ENCODE data around the gene ZNF628.
"Not testable (repeated sequence)": the region's sequence is repeated elsewhere in the genome, so short reads cannot be mapped to it uniquely, and the experiment has no call there.

The ZNF628 gene

DNA sequence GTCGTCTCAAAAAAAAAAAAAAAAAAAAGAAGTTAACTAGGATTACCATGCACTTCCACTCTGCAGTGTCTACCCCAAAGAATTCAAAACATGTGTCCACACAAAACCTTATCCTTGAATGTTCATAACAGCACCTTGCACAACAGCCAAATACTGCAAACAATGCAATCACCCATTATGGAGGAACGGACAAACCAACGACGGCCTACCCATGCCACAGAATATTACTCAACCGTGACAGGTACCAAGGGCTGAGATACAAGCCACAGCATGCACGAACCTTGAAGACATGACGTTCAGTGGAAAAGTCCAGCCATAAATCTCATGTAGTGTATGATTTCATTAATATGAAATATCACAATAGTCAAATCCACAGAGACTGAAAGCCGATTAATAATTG lies 30.4 kb upstream of the ZNF628 start:
- H3K4me3 ChIP-seq (ENCODE audit: low read depth, low read length), result no peak overlapping the region
- no peaks in the 10 kb centered on the region for H3K9me3 ChIP-seq (ENCODE audit: severe bottlenecking)
- no peak overlapping the region for H3K27ac ChIP-seq
- no peak for DNase-seq
- no peak for TF ChIP-seq CTCF (IDR thresholded peaks at IDR 0.05; ENCODE audit: low read depth, low read length)
- H3K36me3 ChIP-seq, result no peaks in the 10 kb centered on the region
- H3K27me3 ChIP-seq (ENCODE audit: insufficient read depth, low read depth, severe bottlenecking), result peaks cover 12% of the 10 kb centered on the region

DNA sequence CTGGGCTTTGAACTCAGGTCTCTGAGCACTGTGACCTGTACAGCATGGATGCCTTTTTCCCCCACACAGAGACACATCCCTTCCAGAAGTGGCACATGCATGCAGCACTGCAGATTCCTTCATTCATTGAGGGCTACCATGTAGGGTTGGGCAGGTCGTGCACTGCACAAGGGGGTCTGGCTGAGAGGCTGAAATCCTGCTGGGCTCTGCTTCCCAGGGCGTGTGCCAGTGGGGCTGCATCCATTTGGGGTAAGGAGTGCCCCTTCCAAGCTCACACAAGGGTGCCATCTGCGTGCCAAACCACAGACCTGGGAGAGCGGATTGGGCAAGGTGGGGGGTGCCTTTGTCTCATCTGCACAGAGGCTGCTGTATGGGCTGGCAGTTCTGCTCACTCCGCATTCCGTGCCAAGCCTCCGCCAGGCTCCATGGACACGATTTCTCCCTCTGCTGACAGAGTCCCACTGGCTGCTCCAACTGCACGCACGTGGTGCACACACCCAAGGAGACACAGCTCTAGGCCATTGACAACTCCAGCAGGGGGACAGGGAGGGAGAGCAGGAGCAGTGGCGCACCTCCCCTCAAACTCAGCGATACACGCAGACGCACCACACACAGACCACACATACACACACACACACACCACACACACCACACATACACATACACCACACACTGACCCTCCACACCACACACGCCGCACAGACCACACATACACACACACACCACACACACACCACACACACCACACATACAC lies 28.8 kb upstream of the ZNF628 start:
- no peaks in the 10 kb centered on the region for H3K36me3 ChIP-seq
- no peaks in the 10 kb centered on the region for H3K9me3 ChIP-seq (ENCODE audit: severe bottlenecking)
- H3K27me3 ChIP-seq (ENCODE audit: insufficient read depth, low read depth, severe bottlenecking), result peaks cover 16% of the 10 kb centered on the region
- no peak overlapping the region for H3K27ac ChIP-seq
- H3K4me3 ChIP-seq (ENCODE audit: low read depth, low read length), result no peak overlapping the region
- DNase-seq, result no peak
- TF ChIP-seq CTCF (IDR thresholded peaks at IDR 0.05; ENCODE audit: low read depth, low read length), result no peak

DNA sequence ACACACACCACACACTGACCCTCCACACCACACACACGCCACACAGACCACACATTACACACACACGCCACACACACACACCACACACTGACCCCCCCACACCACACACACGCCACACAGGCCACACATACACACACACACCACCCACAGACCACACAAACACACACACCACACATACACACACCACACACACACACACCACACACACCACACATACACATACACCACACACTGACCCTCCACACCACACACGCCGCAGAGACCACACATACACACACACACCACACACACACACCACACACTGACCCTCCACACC lies 28.3 kb upstream of the ZNF628 start:
- not testable (repeated sequence) for DNase-seq; H3K36me3 ChIP-seq; H3K27ac ChIP-seq; H3K9me3 ChIP-seq (ENCODE audit: severe bottlenecking); H3K4me3 ChIP-seq (ENCODE audit: low read depth, low read length)
- H3K27me3 ChIP-seq (ENCODE audit: insufficient read depth, low read depth, severe bottlenecking), result peaks cover 16% of the 10 kb centered on the region

DNA sequence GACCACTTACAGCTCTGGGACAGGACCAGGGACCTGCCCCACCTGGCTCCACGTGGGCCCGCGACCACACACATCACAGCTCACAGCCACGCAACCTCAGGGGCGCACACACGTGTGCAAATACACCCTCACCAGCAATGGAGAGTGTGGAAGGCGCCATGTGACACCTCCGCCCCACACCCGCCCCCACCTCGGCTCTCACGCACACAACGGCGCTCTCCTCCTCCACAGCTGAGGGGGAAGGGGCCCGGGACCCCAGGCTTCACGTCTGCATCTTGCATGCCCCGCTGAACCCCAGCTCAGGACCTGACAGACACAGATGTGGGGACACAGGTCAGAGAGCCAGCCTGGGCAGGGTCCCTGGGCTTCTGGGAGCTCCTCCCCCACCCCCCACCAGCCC lies 26.9 kb upstream of the ZNF628 start:
- TF ChIP-seq CTCF (IDR thresholded peaks at IDR 0.05; ENCODE audit: low read depth, low read length), result no peak
- Histone ChIP-seq H3K36me3 (peaks cover 3% of the 10 kb centered on the region; the same call in 1 of the 2 replicates), H3K4me3 (ENCODE audit: low read depth, low read length) (no peak overlapping the region), H3K27me3 (ENCODE audit: insufficient read depth, low read depth, severe bottlenecking) (peaks cover 11% of the 10 kb centered on the region), H3K9me3 (ENCODE audit: severe bottlenecking) (no peaks in the 10 kb centered on the region), H3K27ac (no peak overlapping the region)
- no peak for DNase-seq

GRCh38 chr19:55451163-55451964 lies 25.1 kb upstream of the ZNF628 start:
- H3K9me3 ChIP-seq (ENCODE audit: severe bottlenecking), result no peaks in the 10 kb centered on the region
- TF ChIP-seq CTCF (IDR thresholded peaks at IDR 0.05; ENCODE audit: low read depth, low read length), result no peak
- H3K27ac ChIP-seq, result no peak overlapping the region
- peaks cover 9% of the 10 kb centered on the region; the same call in 1 of the 2 replicates for H3K36me3 ChIP-seq
- no peak for DNase-seq
- H3K4me3 ChIP-seq (ENCODE audit: low read depth, low read length), result peak overlapping the region; percentile 50
- H3K27me3 ChIP-seq (ENCODE audit: insufficient read depth, low read depth, severe bottlenecking), result peaks cover 11% of the 10 kb centered on the region

DNA sequence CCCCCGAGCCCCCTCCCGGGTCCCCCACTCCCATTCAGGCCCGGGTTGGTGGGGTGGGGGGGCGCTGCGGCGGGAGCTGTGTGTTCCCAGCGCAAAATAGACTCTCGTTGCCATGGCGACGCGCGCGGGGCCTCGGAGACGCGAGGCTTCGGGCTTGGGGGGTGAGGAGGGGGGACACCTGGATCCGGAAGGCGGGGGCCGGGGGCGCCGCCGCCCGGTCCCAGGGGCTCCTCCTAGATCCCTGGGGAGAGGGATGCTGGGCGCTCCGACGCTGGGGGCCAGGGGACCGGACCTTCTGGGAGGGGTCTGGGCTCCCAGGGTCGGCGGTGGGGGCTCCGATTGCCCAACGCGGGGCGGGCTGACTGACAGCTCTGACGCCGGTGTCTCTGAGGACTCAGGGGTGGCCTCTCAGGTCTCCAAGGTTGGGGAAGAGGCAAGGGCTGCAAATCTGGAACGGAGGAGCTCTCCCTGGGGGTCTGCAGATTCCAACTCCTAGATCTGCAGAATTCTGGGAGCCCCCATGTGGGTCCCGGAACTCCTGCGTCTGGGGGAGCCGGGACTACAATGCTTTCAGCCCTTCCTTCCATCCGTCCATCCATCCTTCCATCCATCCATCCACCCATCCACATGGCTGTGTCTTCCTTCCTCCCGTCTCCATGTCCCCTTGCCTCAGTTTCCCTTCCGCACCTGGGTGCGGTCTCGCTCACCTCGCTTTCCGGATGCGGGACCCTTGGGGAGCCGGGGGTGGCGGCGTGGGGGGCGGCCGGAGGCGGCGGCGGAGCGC lies 24.3 kb upstream of the ZNF628 start:
- peak overlapping the region; percentile 50 for H3K4me3 ChIP-seq (ENCODE audit: low read depth, low read length)
- TF ChIP-seq CTCF (IDR thresholded peaks at IDR 0.05; ENCODE audit: low read depth, low read length), result no peak
- peaks cover 11% of the 10 kb centered on the region for H3K27me3 ChIP-seq (ENCODE audit: insufficient read depth, low read depth, severe bottlenecking)
- H3K36me3 ChIP-seq, result peaks cover 9% of the 10 kb centered on the region; the same call in 1 of the 2 replicates
- no peak for DNase-seq
- no peak overlapping the region for H3K27ac ChIP-seq
- no peaks in the 10 kb centered on the region for H3K9me3 ChIP-seq (ENCODE audit: severe bottlenecking)
